Stimulated activated CD4-positive, alpha-beta T cell treated with anti-CD3 and anti-CD28 coated beads, Interleukin-4, amount 100 ng/mL, for 48 hours (primary cell): ENCODE measurements around the gene NPB.

ENCODE experiments used
- DNase-seq, 2 donors: peaks; one replicate each; pipeline ENCODE4 v3.0.0-alpha.2; 2020; ENCODE audit warnings: low read depth in 2 of 2

Gene NPB

DNA sequence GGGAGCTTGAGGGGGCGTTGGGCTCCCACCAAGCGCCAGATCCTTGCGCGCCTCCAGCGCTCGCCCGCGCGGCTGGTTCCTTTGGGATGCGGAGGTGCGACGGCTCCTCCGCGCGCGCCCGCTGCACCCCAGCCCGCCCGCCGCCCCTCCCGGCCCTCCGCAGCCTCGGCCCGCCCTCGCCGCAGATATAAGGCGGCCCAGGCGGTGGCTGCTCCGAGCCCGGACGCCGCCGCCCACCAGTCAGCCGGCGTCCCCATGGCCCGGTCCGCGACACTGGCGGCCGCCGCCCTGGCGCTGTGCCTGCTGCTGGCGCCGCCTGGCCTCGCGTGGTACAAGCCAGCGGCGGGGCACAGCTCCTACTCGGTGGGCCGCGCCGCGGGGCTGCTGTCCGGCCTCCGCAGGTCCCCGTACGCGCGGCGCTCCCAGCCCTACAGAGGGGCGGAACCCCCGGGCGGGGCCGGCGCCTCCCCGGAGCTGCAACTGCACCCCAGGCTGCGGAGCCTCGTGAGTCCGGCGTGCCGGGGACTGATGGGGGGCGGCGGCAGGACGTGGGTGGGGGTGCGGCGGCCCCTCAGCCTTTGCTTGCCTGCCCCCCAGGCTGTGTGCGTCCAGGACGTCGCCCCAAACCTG, at the start of gene NPB:
Gene NPB, plus strand, starts transcription at position 216 of the 630 bp plus-strand sequence. Its CDS starts 40 bp downstream, at position 256.
- DNase-seq = no peak

- DNase-seq = no peak
These were observed 46.9 kb upstream of the NPB start for GRCh38 chr17:81854974-81855774.

DNA sequence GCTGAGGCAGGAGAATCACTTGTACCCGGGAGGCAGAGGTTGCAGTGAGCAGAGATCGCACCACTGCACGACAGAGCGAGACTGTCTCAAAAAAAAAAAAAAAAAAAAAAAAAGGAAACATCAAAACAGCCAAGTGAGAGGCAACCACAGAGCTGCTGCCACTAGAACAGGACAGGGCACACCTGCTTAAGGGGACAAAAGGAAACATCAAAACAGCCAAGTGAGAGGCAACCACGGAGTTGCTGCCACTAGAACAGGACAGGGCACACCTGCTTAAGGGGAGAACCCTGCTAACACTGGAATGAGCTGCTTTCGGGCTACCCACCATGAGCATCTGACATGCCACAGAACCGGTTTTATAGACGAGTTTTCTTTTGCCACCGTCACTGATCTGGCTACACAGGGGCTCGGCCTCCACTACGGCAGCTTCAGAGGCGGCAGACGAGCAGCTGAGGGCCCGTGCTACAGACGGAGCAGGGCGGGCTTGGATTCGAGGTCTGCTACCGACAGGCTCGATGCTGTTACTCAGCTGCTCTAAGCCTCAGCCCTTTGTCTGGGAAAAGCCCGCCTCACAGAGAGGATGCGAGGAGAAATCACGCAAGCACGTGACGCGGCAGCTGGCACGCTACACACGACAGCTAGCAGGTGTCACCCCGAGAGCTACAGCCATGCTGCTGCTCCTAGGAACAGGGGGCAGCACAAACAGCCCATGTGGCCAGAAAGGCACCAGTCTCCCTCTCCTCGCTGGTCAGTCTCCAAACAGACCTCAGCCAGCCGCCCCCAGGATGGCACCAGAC, 43.7 kb upstream of the NPB start:
- DNase-seq = no peak

- no peak for DNase-seq
These were observed 42.8 kb upstream of the NPB start for GRCh38 chr17:81858967-81859905.

DNA sequence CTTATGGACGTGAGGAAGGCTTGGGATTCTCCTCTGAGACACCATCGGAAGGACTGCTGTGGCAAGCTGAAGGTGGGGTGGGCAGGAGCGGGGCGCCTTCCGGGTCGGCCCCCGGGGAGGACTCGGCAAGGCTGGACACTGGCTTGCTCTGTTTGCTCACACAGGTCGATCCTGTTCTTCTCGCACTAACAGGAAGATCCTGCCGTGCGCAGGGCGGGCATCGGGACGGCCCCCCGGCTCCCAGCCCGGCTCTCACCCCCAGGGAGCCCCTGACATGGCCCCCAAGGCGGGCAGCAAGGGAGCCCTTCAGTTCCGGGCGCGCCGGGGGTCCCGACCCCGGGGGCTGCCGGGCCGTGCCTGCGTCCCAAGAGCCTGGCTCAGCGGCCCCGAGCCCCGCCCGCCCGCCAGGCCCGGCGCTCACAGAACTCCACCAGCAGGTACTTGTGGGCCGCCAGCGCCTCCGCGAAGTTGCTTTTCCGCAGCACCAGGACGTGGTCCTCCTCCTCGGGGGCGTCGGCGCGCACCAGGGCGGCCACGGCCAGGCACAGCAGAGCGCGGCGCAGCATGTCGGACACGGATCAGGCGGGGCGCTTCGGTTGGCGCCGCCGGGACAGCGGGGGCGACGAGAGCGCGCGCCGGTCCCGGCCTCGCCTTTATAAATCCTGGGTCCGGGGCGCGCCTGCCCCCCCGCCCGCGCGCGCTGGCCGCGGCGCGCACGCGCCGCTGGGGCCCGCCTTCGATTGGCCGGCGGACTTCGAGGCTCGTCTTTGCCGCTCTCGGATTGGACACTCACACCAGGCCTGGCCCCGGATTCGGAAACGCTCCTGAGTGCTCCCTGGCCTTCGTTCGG, 41.9 kb upstream of the NPB start, which contains the start of gene P4HB:
Gene P4HB, minus strand, starts transcription at position 630 of the 850 bp plus-strand sequence. Its CDS starts 64 bp downstream, at position 566.
- peak in 1 of 2 donors; percentile 97 for DNase-seq

DNA sequence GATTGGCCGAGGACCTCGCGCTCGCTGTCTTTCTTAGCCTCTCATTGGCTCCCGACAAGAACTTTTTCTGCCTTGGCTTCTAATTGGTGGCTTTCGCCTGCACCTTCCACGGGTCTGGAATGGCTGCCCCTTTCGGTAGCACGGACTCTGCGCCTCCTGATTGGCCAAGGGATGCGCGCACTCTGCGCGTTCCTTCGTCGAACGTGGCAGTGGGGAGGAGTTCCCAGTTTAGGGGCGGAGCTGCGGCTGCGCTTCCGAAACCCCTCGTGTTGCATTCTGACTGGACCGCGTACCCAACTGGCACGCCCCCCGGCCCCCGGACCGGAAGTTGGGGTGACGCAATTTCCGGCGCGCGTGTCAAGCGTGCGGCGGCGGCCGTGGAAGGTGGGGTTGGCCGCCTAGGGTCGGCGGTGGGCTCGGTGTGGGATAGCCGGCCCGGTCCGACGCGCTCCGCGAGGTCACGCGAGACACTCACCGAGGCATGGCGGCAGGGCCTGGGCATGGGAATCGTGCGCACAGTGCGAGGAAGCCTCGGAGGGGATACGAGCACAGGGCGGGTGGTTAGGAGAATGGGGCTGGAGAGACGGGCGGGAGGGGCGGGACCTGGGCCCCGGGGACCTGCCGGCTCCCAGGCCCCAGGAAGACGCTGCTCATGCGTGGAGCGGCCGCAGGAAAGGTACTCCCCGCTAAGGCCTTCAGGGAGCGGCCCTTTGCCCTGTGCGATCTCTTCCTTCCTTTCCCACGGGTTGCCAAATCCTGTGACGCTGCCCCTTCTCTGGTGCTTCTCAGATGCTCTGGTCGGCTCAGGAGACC, 41.1 kb upstream of the NPB start:
- DNase-seq = peak; percentile 97 to 99

GRCh38 chr17:81863123-81863675, 38.8 kb upstream of the NPB start:
- DNase-seq = no peak

- no peak for DNase-seq
These were observed 37.9 kb upstream of the NPB start for GRCh38 chr17:81863833-81864768.

DNA sequence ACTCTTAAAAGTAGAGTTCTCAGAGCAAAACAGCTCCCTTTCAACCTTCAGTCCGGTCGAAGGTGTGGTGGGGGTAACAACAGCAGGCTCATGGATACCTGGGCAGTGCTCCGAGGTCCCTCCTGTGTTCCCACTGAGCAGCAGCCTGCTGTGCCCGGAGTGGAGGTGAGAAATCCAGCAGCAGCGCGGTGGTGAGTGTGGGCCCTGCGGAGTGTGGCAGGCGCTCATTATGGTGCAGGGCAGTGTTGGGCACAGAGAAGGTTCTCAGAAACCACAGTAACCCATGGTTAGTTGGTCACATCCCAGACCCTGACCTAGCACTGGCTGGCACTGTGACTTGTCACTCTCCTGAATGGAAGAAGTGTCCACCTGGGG, 36.7 kb upstream of the NPB start:
- DNase-seq = no peak

GRCh38 chr17:81865733-81866439, 36.2 kb upstream of the NPB start:
- DNase-seq = no peak

DNA sequence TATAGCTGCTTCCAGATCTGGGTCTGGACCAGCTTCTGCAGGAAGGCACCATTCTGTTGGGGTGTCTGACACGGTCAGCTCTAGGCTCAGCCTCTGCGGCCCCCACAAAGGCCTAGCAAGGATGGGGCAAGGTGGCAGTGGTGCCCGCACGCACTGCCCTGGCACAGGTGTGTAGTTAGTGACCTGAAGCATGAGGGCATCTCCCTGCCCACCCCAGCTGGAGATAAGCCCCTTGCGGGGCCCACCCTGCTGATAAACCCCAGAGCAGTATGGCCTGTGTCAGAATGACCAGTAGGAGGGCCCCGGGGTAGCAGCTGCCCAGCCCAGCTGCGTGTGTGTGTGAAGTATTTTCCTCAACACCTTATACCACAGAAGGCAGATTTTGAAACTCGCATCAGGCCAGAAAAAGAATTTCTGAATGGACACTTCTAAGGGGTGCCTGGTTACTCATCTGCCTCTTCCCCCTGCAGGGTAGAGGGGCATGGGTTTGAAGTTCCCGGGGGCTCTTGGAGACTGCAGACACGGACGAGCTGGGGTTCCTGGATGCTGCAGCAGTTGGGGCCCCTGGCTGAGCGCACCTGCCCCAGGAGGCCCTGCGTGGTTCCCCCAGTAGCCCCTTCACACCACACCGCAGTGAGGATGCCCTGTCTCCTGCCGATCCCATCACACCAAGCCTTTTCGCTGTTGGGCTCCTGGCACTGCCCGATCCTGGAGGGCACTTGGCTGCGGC, 35.4 kb upstream of the NPB start:
- DNase-seq = no peak

DNA sequence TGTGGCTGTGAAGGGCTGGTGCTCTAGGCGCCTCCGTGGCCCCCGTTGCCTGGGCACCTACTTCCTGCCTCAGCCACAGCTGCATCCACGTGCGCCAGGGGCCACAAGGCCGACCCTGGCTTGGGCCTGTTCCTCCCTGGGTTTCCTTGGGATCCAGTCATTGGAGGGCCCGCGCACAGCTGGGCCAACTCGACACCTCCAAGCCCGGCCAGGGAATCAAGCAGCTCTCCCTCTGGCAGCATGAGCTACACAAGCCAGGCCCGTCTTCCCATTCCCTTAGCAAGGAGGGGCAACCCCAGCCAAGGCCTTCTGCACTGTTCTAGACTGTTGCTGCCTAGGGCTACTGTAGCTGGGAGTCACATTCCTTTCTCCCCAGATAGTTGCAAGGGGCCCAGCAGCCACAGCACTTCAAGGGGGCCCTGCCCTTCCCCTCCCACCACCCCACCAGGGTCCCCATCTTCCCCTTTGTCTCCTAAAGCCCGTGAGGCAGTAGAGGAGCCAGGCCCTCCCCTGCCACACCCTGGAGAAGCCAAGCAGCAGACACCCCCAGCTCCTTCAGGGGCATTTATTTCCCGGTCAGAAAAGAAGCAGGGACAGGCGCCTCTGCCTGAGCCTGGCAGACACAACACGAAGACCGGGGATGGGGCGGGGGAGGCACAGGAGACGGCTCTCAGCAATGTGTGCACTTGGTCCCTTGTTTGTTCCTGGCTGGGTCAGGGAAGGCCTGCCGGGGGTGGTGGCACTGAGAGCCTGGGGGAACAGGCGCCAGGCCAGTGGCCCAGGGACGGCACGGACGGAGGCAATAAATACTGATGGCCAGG, 34.7 kb upstream of the NPB start:
- no peak for DNase-seq

- no peak for DNase-seq
These were observed 33.9 kb upstream of the NPB start for GRCh38 chr17:81867991-81868673.

DNA sequence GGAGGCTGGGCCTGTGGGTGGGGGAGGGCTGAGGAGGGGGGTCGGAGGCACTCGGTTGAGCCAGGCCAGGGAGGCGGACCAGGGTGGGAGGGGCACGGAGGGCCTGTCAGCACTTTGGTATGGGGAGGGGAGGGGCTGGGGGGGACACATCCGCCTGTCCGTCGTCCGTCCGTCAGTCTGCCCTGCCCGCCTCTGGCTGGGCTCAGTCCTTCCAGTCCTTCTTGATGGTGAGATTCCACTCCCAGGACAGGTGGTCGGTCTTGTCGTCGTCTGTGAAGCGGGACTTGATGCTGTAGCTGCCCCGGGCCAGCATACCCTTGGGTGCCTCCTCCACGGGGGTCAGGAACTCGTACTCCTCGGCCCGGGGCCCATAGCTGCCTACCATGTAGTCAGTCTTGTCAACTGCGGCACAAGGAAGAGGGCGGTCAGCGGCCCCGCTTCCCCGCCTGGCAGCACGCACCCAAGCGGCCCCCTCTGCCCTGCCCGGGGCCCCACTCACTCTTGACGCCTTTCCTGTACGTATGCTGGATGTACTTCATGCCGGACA, 33.3 kb upstream of the NPB start:
- no peak for DNase-seq
